Measurements from ENCODE around the gene SEMA3E.

GRCh38 chr7:83691095-83691494 is 42.2 kb upstream of the SEMA3E start:
- TF ChIP-seq CTCF (IDR thresholded peaks at IDR 0.05) (no peak), POLR2A (IDR thresholded peaks at IDR 0.05) (no peak), POLR2AphosphoS5 (IDR thresholded peaks at IDR 0.05) (no peak), EP300 (IDR thresholded peaks at IDR 0.05) (no peak)

All from suprapubic skin (tissue), 4 donors.